Endometrium (tissue), 2 donors: ENCODE results near the gene GANAB.
"Not testable (repeated sequence)": the region's sequence is repeated elsewhere in the genome, so short reads cannot be mapped to it uniquely, and the experiment has no call there.

Experiments used
- FAIRE-seq: peaks from 2 replicates; lab custom pipeline; 2012; peaks lifted over from hg19 to GRCh38; lab: Jason Lieb, UNC
- donor health status: control.
- donor health status: control.

Gene GANAB

GRCh38 chr11:62645946-62646824 is at the start of gene GANAB:
Gene GANAB, minus strand, starts transcription at chr11:62646613. Its CDS starts 14 bp downstream, at chr11:62646599.
- peak; percentile 92 for FAIRE-seq

GRCh38 chr11:62694455-62695167 is 48.2 kb upstream of the GANAB start:
- no peak for FAIRE-seq

- not testable (repeated sequence) for FAIRE-seq
Measured at GRCh38 chr11:62693624-62694023, 47.2 kb upstream of the GANAB start.

GRCh38 chr11:62689421-62690183 is 43.2 kb upstream of the GANAB start, which contains the start of gene LRRN4CL:
Gene LRRN4CL, minus strand, starts transcription at chr11:62689530. Its CDS starts 1,022 bp downstream, at chr11:62688508.
- FAIRE-seq: no peak

GRCh38 chr11:62688491-62688890 is 42.1 kb upstream of the GANAB start:
- no peak for FAIRE-seq

GRCh38 chr11:62687508-62688396 is 41.3 kb upstream of the GANAB start:
- no peak for FAIRE-seq

- FAIRE-seq: no peak
Measured at GRCh38 chr11:62682518-62682917, 36.1 kb upstream of the GANAB start.

GRCh38 chr11:62680825-62681240 is 34.4 kb upstream of the GANAB start:
- FAIRE-seq: no peak

- FAIRE-seq: no peak
Measured at GRCh38 chr11:62678770-62679696, 32.6 kb upstream of the GANAB start, which contains the start of gene UBXN1. Gene UBXN1, minus strand, starts transcription at chr11:62679073. Its CDS starts 150 bp downstream, at chr11:62678923.

- FAIRE-seq: no peak
Measured at GRCh38 chr11:62678433-62678769, 32.0 kb upstream of the GANAB start.

GRCh38 chr11:62677714-62678113 is 31.3 kb upstream of the GANAB start:
- no peak for FAIRE-seq

- no peak for FAIRE-seq
Measured at GRCh38 chr11:62677156-62677555, 30.7 kb upstream of the GANAB start.

- FAIRE-seq: no peak
Measured at GRCh38 chr11:62676698-62677097, 30.3 kb upstream of the GANAB start.

- not testable (repeated sequence) for FAIRE-seq
Measured at GRCh38 chr11:62675415-62675814, 29.0 kb upstream of the GANAB start.

- FAIRE-seq: no peak
Measured at GRCh38 chr11:62673196-62673525, 26.7 kb upstream of the GANAB start.

GRCh38 chr11:62671608-62672389 is 25.4 kb upstream of the GANAB start, which contains the start of the genes LBHD1 and UQCC3:
Gene LBHD1, minus strand, starts transcription at chr11:62672267. Its CDS starts 2,236 bp downstream, at chr11:62670031.
Gene UQCC3, plus strand, starts transcription at chr11:62671673. Its CDS starts 73 bp downstream, at chr11:62671746.
- FAIRE-seq: no peak

GRCh38 chr11:62671236-62671607 is 24.8 kb upstream of the GANAB start:
- no peak for FAIRE-seq

- no peak for FAIRE-seq
Measured at GRCh38 chr11:62669420-62670161, 23.2 kb upstream of the GANAB start.

- no peak for FAIRE-seq
Measured at GRCh38 chr11:62667460-62667859, 21.0 kb upstream of the GANAB start.
